ENCODE data around the gene ACOT9.

DNA sequence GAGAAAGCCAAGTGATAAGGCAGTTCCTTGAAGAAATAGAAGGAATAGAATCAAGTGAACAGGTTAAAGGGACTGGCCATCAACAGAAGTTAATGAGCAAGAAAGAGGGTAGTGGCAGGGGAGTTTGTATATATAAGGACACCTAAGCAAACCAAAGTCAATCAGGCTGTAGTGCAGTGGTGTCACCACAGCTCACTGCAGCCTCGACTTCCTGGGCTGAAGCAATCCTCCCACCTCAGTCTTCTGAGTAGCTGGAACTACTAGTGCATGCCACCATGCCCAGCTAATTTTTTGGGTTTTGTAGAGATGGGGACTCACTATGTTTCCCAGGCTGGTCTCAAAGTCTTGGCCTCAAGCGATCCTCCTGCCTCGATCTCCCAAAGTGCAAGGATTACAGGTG lies 15.9 kb downstream of the ACOT9 start:
- TF ChIP-seq MYC (IDR thresholded peaks at IDR 0.05; ENCODE audit: borderline replicate concordance, low read length): no peak
- no peak for TF ChIP-seq RCOR1 (IDR thresholded peaks at IDR 0.05; ENCODE audit: low read depth, low read length)
- TF ChIP-seq, protein P1, sequence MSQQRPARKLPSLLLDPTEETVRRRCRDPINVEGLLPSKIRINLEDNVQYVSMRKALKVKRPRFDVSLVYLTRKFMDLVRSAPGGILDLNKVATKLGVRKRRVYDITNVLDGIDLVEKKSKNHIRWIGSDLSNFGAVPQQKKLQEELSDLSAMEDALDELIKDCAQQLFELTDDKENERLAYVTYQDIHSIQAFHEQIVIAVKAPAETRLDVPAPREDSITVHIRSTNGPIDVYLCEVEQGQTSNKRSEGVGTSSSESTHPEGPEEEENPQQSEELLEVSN (IDR thresholded peaks at IDR 0.05; ENCODE audit: borderline replicate concordance, low read depth): no peak
- TF ChIP-seq POLR2A (IDR thresholded peaks at IDR 0.05; ENCODE audit: low read length): no peak
- TF ChIP-seq, protein P2, sequence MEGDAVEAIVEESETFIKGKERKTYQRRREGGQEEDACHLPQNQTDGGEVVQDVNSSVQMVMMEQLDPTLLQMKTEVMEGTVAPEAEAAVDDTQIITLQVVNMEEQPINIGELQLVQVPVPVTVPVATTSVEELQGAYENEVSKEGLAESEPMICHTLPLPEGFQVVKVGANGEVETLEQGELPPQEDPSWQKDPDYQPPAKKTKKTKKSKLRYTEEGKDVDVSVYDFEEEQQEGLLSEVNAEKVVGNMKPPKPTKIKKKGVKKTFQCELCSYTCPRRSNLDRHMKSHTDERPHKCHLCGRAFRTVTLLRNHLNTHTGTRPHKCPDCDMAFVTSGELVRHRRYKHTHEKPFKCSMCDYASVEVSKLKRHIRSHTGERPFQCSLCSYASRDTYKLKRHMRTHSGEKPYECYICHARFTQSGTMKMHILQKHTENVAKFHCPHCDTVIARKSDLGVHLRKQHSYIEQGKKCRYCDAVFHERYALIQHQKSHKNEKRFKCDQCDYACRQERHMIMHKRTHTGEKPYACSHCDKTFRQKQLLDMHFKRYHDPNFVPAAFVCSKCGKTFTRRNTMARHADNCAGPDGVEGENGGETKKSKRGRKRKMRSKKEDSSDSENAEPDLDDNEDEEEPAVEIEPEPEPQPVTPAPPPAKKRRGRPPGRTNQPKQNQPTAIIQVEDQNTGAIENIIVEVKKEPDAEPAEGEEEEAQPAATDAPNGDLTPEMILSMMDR (IDR thresholded peaks at IDR 0.05): no peak
